Endothelial cell (in vitro differentiated cells): Measurements from ENCODE around the gene GABBR1. TPM values are rescaled to one million over a fixed set of nuclear protein-coding genes. Genes with fewer than 3 reads are reported as not detected.
"Not testable (repeated sequence)": the region's sequence is repeated elsewhere in the genome, so short reads cannot be mapped to it uniquely, and the experiment has no call there.

ENCODE experiments used
- DNase-seq: peaks from one replicate; pipeline ENCODE4 v3.0.0; 2021; ENCODE audit warnings: low spot score
- H3K27ac Mint-ChIP-seq: one replicate; pipeline ENCODE4 v1.8.0; 2021; ENCODE audit warnings: mixed read lengths, inconsistent platforms; ENCODE audit not compliant: unreplicated experiment
- H3K27me3 Mint-ChIP-seq: one replicate; pipeline ENCODE4 v1.8.0; 2021; ENCODE audit warnings: mild to moderate bottlenecking, moderate library complexity, mixed read lengths, inconsistent platforms; ENCODE audit not compliant: unreplicated experiment
- H3K36me3 Mint-ChIP-seq: one replicate; pipeline ENCODE4 v1.8.0; 2021; ENCODE audit warnings: mild to moderate bottlenecking, low read depth, mixed read lengths, inconsistent platforms; ENCODE audit not compliant: unreplicated experiment
- H3K4me1 Mint-ChIP-seq: one replicate; pipeline ENCODE4 v1.8.0; 2021; ENCODE audit warnings: mild to moderate bottlenecking, mixed read lengths, inconsistent platforms; ENCODE audit not compliant: unreplicated experiment
- H3K4me3 Mint-ChIP-seq: one replicate; pipeline ENCODE4 v1.8.0; 2021; ENCODE audit warnings: mild to moderate bottlenecking, mixed read lengths, inconsistent platforms; ENCODE audit not compliant: unreplicated experiment
- H3K9me3 Mint-ChIP-seq: one replicate; pipeline ENCODE4 v1.8.0; 2021; ENCODE audit warnings: mixed read lengths, inconsistent platforms; ENCODE audit not compliant: unreplicated experiment
- total RNA-seq: library from RNA; stranded (reverse); fragmentation: NEBNext Ultra II Directional; extraction: Animal tissue kit (Norgen Biotek cat#: 25700); gene quantifications from one replicate; pipeline ENCODE4 v1.2.1, GENCODE V29; 2021; ENCODE audit not compliant: unreplicated experiment
- TF ChIP-seq, protein P1 (sequence below): fragments of 200-600 bp; sonication (generic); IDR thresholded peaks from one replicate; pipeline ENCODE4 v1.5.0; 2021; ENCODE audit warnings: antibody characterized with exemption; ENCODE audit not compliant: unreplicated experiment

Gene GABBR1
- total RNA-seq, 1 donor from 2014 or later = 164 TPM

- no peak overlapping the region for H3K27ac Mint-ChIP-seq
These were observed 45.1 kb upstream of the GABBR1 start for GRCh38 chr6:29678114-29678513.

GRCh38 chr6:29676981-29677601 is 44.1 kb upstream of the GABBR1 start:
- no peaks in the 10 kb centered on the region for H3K9me3 Mint-ChIP-seq
- no peak for DNase-seq
- TF ChIP-seq, protein P1, sequence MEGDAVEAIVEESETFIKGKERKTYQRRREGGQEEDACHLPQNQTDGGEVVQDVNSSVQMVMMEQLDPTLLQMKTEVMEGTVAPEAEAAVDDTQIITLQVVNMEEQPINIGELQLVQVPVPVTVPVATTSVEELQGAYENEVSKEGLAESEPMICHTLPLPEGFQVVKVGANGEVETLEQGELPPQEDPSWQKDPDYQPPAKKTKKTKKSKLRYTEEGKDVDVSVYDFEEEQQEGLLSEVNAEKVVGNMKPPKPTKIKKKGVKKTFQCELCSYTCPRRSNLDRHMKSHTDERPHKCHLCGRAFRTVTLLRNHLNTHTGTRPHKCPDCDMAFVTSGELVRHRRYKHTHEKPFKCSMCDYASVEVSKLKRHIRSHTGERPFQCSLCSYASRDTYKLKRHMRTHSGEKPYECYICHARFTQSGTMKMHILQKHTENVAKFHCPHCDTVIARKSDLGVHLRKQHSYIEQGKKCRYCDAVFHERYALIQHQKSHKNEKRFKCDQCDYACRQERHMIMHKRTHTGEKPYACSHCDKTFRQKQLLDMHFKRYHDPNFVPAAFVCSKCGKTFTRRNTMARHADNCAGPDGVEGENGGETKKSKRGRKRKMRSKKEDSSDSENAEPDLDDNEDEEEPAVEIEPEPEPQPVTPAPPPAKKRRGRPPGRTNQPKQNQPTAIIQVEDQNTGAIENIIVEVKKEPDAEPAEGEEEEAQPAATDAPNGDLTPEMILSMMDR = no peak
- H3K4me1 Mint-ChIP-seq = peaks cover 29% of the 10 kb centered on the region
- H3K27me3 Mint-ChIP-seq = peaks cover 6% of the 10 kb centered on the region
- peaks cover 6% of the 10 kb centered on the region for H3K36me3 Mint-ChIP-seq
- peak overlapping the region; percentile 96 for H3K27ac Mint-ChIP-seq
- no peak overlapping the region for H3K4me3 Mint-ChIP-seq

More at GRCh38 chr6:29678114-29678513, 45.1 kb upstream of the GABBR1 start:
- DNase-seq = no peak
- Mint-ChIP-seq H3K4me1 (peaks cover 29% of the 10 kb centered on the region), H3K4me3 (no peak overlapping the region), H3K9me3 (no peaks in the 10 kb centered on the region), H3K36me3 (peaks cover 6% of the 10 kb centered on the region), H3K27me3 (peaks cover 6% of the 10 kb centered on the region)
- TF ChIP-seq, protein P1 = no peak

GRCh38 chr6:29675561-29675960 is 42.6 kb upstream of the GABBR1 start:
- Mint-ChIP-seq H3K4me1 (peaks cover 29% of the 10 kb centered on the region), H3K36me3 (peaks cover 6% of the 10 kb centered on the region), H3K9me3 (no peaks in the 10 kb centered on the region), H3K27ac (no peak overlapping the region), H3K4me3 (no peak overlapping the region), H3K27me3 (peaks cover 6% of the 10 kb centered on the region)
- no peak for DNase-seq
- TF ChIP-seq, protein P1 = no peak

DNA sequence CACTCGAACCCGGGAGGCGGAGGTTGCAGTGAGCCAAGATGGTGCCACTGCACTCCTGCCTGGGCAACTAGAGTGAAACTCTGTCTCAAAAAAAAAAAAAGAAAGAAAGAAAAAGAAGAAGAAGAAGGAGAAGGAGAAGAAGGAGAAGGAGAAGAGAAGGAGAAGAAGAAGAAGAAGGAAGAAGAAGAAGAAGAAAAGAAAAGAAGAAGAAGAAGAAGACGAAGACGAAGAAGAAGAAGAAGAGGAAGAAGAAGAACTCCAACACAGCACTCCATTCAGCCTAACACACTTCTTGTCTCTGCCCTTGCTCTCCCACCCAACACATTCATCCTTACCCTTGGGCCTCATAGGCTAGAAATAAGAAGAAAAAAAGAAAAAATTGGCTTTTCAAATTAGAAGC is 41.0 kb upstream of the GABBR1 start:
- H3K27ac Mint-ChIP-seq = no peak overlapping the region
- H3K4me3 Mint-ChIP-seq = no peak overlapping the region
- TF ChIP-seq, protein P1 = no peak
- no peak for DNase-seq
- H3K36me3 Mint-ChIP-seq = peaks cover 6% of the 10 kb centered on the region
- peaks cover 6% of the 10 kb centered on the region for H3K27me3 Mint-ChIP-seq
- H3K4me1 Mint-ChIP-seq = peaks cover 23% of the 10 kb centered on the region
- no peaks in the 10 kb centered on the region for H3K9me3 Mint-ChIP-seq

GRCh38 chr6:29673161-29673560 is 40.2 kb upstream of the GABBR1 start:
- Mint-ChIP-seq H3K27me3 (peaks cover 6% of the 10 kb centered on the region), H3K4me3 (no peak overlapping the region), H3K36me3 (peaks cover 6% of the 10 kb centered on the region), H3K4me1 (peaks cover 21% of the 10 kb centered on the region), H3K27ac (no peak overlapping the region), H3K9me3 (no peaks in the 10 kb centered on the region)
- TF ChIP-seq, protein P1 = no peak
- DNase-seq = no peak

- H3K36me3 Mint-ChIP-seq, H3K27ac Mint-ChIP-seq, H3K9me3 Mint-ChIP-seq, DNase-seq, H3K27me3 Mint-ChIP-seq, H3K4me3 Mint-ChIP-seq: not testable (repeated sequence)
- H3K4me1 Mint-ChIP-seq = peaks cover 15% of the 10 kb centered on the region
These were observed 39.1 kb upstream of the GABBR1 start for GRCh38 chr6:29672116-29672515.
